Neural progenitor cell (in vitro differentiated cells): ENCODE results near the gene RASD2. TPM values are rescaled to one million over a fixed set of nuclear protein-coding genes. Genes with fewer than 3 reads are reported as not detected.

Experiments
- DNase-seq: peaks from one replicate; pipeline ENCODE4 v3.0.0-alpha.2; 2016; ENCODE audit warnings: low spot score
- H2AFZ ChIP-seq: fragments of 200-600 bp; sonication (generic); replicated peaks from 2 replicates; pipeline ENCODE4 v1.6.1; 2016; ENCODE audit warnings: antibody characterized with exemption
- H3F3A ChIP-seq: fragments of 200-600 bp; sonication (generic); 2 replicates; pipeline ENCODE4 v1.6.1; 2016; ENCODE audit warnings: antibody characterized with exemption, low read depth
- H3K27ac ChIP-seq: fragments of 200-600 bp; sonication (generic); 2 replicates; pipeline ENCODE4 v1.5.1; 2016; ENCODE audit warnings: mild to moderate bottlenecking
- H3K27me3 ChIP-seq: fragments of 200-600 bp; sonication (generic); 2 replicates; pipeline ENCODE4 v1.6.1; 2016; ENCODE audit warnings: mild to moderate bottlenecking, moderate library complexity
- H3K36me3 ChIP-seq: fragments of 200-600 bp; sonication (generic); 2 replicates; pipeline ENCODE4 v1.5.1; 2016
- H3K4me1 ChIP-seq: fragments of 200-600 bp; sonication (generic); 2 replicates; pipeline ENCODE4 v1.6.1; 2016; ENCODE audit warnings: mixed run types
- H3K4me2 ChIP-seq: fragments of 200-600 bp; sonication (generic); 2 replicates; pipeline ENCODE4 v1.6.1; 2016
- H3K4me3 ChIP-seq: fragments of 200-600 bp; sonication (generic); 2 replicates; pipeline ENCODE4 v1.5.1; 2016
- H3K79me2 ChIP-seq: fragments of 200-600 bp; sonication (generic); 2 replicates; pipeline ENCODE4 v1.6.1; 2016; ENCODE audit warnings: low read depth
- H3K9ac ChIP-seq: fragments of 200-600 bp; sonication (generic); 2 replicates; pipeline ENCODE4 v1.6.1; 2016
- H3K9me3 ChIP-seq: fragments of 200-600 bp; sonication (generic); 2 replicates; pipeline ENCODE4 v1.5.1; 2016; ENCODE audit warnings: low read depth
- H4K20me1 ChIP-seq: fragments of 200-600 bp; sonication (generic); 2 replicates; pipeline ENCODE4 v1.6.1; 2016; ENCODE audit warnings: low read depth
- H3K27ac Mint-ChIP-seq: 3 replicates; pipeline ENCODE4 v1.8.0; 2021; ENCODE audit warnings: mixed read lengths
- H3K27me3 Mint-ChIP-seq: 2 replicates; pipeline ENCODE4 v1.8.0; 2022; ENCODE audit warnings: low read depth, mild to moderate bottlenecking, inconsistent platforms, moderate library complexity, mixed read lengths; ENCODE audit not compliant: insufficient read depth
- H3K36me3 Mint-ChIP-seq: 3 replicates; pipeline ENCODE4 v1.8.0; 2021; ENCODE audit warnings: mixed read lengths
- H3K4me1 Mint-ChIP-seq: 3 replicates; pipeline ENCODE4 v1.8.0; 2021; ENCODE audit warnings: mixed read lengths
- H3K4me3 Mint-ChIP-seq: 3 replicates; pipeline ENCODE4 v1.8.0; 2021; ENCODE audit warnings: mild to moderate bottlenecking, moderate library complexity, mixed read lengths
- H3K9me3 Mint-ChIP-seq: 3 replicates; pipeline ENCODE4 v1.8.0; 2020; ENCODE audit warnings: mixed read lengths
- EZH2 ChIP-seq: fragments of 200-600 bp; sonication (generic); IDR thresholded peaks from 2 replicates; pipeline ENCODE4 v1.6.1; 2017; ENCODE audit warnings: antibody characterized with exemption, mild to moderate bottlenecking, moderate library complexity
- EZH2phosphoT487 ChIP-seq: fragments of 200-600 bp; sonication (generic); IDR thresholded peaks from 2 replicates; pipeline ENCODE4 v1.6.1; 2017; ENCODE audit warnings: antibody characterized with exemption
- total RNA-seq: library from RNA; depleted of rRNA; stranded (reverse); fragments of >200 nt; gene quantifications from 2 replicates; pipeline ENCODE4 v1.2.3, GENCODE V29; 2015; ENCODE audit warnings: low replicate concordance
- TF ChIP-seq, protein P1 (sequence below): fragments of 200-600 bp; sonication (generic); IDR thresholded peaks from 2 replicates; pipeline ENCODE4 v1.5.1; 2017; ENCODE audit warnings: antibody characterized with exemption, mild to moderate bottlenecking

Gene RASD2
- total RNA-seq, 1 donor from 2014 or later, result 0.04 TPM

DNA sequence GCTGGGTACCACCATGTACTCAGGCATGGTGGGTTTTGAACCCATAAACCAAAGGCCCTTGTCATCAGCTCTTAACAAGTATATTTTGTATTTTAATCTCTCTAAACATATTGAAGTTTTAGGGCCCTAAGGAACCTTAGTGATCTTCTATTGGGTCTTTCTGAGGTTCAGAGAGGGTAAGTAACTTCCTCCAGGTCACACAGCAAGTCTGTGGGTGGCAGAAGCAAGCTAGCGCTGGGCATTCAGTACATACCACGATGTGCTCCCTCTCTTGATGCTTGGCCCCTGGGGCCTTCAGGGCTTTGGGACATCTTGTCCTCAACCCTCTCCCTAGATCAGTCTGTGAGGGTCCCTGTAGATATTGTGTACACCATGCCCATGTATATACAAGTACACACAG lies 12.7 kb downstream of the RASD2 start:
- peaks cover 12% of the 10 kb centered on the region for H3F3A ChIP-seq
- no peaks in the 10 kb centered on the region for H3K9me3 ChIP-seq
- no peak overlapping the region for H3K27ac ChIP-seq
- no peaks in the 10 kb centered on the region for H4K20me1 ChIP-seq
- no peaks in the 10 kb centered on the region for H3K36me3 ChIP-seq
- Mint-ChIP-seq H3K4me3 (no peak overlapping the region), H3K36me3 (no peaks in the 10 kb centered on the region), H3K4me1 (peaks cover 49% of the 10 kb centered on the region), H3K27ac (no peak overlapping the region), H3K9me3 (no peaks in the 10 kb centered on the region), H3K27me3 (peaks cover 12% of the 10 kb centered on the region)
- no peak for DNase-seq
- H3K4me1 ChIP-seq, result peaks cover 16% of the 10 kb centered on the region
- TF ChIP-seq EZH2phosphoT487, result no peak
- TF ChIP-seq EZH2, result no peak
- TF ChIP-seq, protein P1, sequence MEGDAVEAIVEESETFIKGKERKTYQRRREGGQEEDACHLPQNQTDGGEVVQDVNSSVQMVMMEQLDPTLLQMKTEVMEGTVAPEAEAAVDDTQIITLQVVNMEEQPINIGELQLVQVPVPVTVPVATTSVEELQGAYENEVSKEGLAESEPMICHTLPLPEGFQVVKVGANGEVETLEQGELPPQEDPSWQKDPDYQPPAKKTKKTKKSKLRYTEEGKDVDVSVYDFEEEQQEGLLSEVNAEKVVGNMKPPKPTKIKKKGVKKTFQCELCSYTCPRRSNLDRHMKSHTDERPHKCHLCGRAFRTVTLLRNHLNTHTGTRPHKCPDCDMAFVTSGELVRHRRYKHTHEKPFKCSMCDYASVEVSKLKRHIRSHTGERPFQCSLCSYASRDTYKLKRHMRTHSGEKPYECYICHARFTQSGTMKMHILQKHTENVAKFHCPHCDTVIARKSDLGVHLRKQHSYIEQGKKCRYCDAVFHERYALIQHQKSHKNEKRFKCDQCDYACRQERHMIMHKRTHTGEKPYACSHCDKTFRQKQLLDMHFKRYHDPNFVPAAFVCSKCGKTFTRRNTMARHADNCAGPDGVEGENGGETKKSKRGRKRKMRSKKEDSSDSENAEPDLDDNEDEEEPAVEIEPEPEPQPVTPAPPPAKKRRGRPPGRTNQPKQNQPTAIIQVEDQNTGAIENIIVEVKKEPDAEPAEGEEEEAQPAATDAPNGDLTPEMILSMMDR, result no peak
- H3K79me2 ChIP-seq, result no peaks in the 10 kb centered on the region
- peaks cover 3% of the 10 kb centered on the region for H3K27me3 ChIP-seq
- H3K4me3 ChIP-seq, result no peak overlapping the region
- H3K9ac ChIP-seq, result no peak overlapping the region
- no peak overlapping the region for H3K4me2 ChIP-seq
- no peak overlapping the region for H2AFZ ChIP-seq

DNA sequence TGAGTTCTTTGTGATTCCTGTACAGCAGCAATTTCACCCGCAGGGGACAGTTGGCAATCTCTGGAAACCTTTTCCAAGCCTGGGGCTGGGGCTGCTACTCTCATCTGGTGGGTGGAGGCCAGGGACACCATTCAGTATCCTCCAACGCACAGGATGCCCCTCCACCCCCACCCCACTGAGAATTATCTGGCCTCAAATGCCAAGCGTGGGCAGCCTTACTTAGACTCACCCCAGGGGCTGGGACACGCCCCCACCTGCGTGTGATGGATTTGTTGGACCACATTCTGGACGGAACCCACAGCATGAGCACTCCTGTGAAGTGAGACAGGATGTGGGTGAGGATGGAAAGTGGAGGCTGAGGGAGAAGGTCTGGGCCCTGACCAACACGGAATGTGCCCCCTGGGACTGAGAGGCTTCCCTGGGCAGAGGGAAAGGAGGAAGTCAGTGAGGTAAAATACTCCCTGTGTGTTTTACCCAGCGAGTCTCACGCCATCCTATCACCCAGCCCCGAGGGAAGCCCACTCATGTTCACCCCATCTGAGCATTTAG lies 13.7 kb downstream of the RASD2 start:
- H3K27me3 Mint-ChIP-seq, result peaks cover 7% of the 10 kb centered on the region
- H3K4me2 ChIP-seq, result no peak overlapping the region
- H3K4me1 Mint-ChIP-seq, result peaks cover 39% of the 10 kb centered on the region
- H3K4me3 Mint-ChIP-seq, result peak overlapping the region; percentile 21
- peaks cover 8% of the 10 kb centered on the region for H3K4me1 ChIP-seq
- no peaks in the 10 kb centered on the region for H3K36me3 ChIP-seq
- H3K9me3 Mint-ChIP-seq, result no peaks in the 10 kb centered on the region
- H3K27me3 ChIP-seq, result peaks cover 3% of the 10 kb centered on the region
- H3K27ac Mint-ChIP-seq, result peak overlapping the region; percentile 89
- no peak overlapping the region for H3K4me3 ChIP-seq
- no peaks in the 10 kb centered on the region for H4K20me1 ChIP-seq
- H3K79me2 ChIP-seq, result no peaks in the 10 kb centered on the region
- peaks cover 2% of the 10 kb centered on the region for H3F3A ChIP-seq
- H3K9me3 ChIP-seq, result no peaks in the 10 kb centered on the region
- no peak overlapping the region for H3K9ac ChIP-seq
- no peak overlapping the region for H3K27ac ChIP-seq
- no peak for DNase-seq
- no peaks in the 10 kb centered on the region for H3K36me3 Mint-ChIP-seq
- no peak overlapping the region for H2AFZ ChIP-seq
- TF ChIP-seq EZH2phosphoT487, result no peak
- no peak for TF ChIP-seq EZH2
- TF ChIP-seq, protein P1, result no peak

DNA sequence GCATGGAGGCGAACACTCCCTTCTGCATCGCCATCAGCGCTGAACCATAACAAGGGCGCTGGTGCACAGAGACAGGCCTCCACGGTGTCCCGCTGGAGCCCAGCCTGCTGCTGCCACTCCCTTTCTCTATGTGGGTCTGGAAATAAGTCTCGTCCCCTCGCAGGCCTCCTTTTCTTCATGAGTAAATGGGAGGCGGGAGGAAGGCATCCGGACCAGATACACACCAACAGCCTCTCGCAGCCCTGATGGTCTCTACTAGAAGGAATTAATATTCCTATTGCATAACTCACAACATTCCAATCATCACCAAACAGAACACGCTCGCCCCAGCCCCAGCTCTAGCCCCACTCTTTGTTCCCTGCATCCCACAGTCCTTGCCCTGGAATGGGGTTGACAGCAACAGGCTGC lies 14.9 kb downstream of the RASD2 start:
- no peak for TF ChIP-seq EZH2
- TF ChIP-seq, protein P1, result no peak
- no peak for TF ChIP-seq EZH2phosphoT487
- Histone ChIP-seq H3K9me3 (no peaks in the 10 kb centered on the region), H2AFZ (no peak overlapping the region), H4K20me1 (no peaks in the 10 kb centered on the region), H3K9ac (no peak overlapping the region), H3K4me3 (no peak overlapping the region), H3K79me2 (no peaks in the 10 kb centered on the region), H3K27me3 (no peaks in the 10 kb centered on the region), H3K4me2 (peak overlapping the region; percentile 3), H3F3A (no peaks in the 10 kb centered on the region), H3K36me3 (no peaks in the 10 kb centered on the region), H3K4me1 (peaks cover 8% of the 10 kb centered on the region), H3K27ac (no peak overlapping the region)
- Mint-ChIP-seq H3K36me3 (no peaks in the 10 kb centered on the region), H3K27me3 (peaks cover 9% of the 10 kb centered on the region), H3K9me3 (no peaks in the 10 kb centered on the region), H3K4me3 (no peak overlapping the region), H3K27ac (peak overlapping the region; percentile 52), H3K4me1 (peaks cover 42% of the 10 kb centered on the region)
- DNase-seq, result no peak
